HG03095 (cell line): ENCODE data around the gene SIK3.
"Not testable (repeated sequence)": the region's sequence is repeated elsewhere in the genome, so short reads cannot be mapped to it uniquely, and the experiment has no call there.

Experiments
- ATAC-seq: cut with Tn5 transposase; IDR thresholded peaks from one replicate; pipeline ENCODE4 v1.9.1; 2021; ENCODE audit warnings: moderate library complexity; ENCODE audit not compliant: unreplicated experiment

The SIK3 gene

DNA sequence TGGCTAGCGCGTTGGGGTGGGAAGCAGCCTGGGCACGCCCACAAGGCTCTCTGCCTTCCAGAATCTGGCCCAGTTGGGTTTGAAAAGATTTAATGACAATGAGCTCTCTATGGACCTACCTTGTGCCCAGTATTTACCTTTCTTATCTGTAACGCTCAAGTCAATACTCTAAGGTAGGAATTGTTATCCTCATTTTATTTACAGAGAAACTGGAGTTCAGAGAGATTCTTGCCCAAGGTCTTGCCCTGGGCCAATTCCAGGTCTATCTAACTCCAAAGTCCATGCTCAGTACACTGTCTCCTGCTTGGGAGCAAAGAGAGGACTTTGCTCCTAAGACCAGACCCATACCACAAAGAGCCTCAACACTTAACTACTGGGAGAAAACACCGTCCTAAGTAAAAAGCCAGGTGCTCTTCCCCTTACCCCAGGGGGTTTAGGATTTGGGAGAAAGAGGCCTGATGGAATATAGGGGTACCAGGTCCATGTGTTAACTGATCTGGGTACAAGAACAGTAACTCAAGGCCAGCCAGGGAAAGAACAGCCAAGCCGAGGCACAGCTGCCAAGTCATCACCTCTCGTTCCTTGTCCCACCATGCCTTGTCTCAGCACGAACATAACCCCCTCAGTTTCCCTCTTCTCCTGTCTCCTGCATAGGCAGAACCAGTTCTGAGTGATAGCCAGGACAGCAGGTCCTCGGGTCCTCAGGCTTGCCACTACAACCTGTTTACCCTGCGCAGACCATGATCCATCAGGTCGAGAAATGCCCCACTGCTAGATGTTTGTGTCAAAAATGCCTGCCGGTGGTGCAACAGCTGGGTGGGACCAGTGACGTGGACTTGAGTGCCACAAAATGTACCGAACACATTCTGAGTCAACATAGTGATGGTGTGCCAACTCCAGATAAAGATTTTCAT is 289.7 kb downstream of the SIK3 start:
- no peak for ATAC-seq

DNA sequence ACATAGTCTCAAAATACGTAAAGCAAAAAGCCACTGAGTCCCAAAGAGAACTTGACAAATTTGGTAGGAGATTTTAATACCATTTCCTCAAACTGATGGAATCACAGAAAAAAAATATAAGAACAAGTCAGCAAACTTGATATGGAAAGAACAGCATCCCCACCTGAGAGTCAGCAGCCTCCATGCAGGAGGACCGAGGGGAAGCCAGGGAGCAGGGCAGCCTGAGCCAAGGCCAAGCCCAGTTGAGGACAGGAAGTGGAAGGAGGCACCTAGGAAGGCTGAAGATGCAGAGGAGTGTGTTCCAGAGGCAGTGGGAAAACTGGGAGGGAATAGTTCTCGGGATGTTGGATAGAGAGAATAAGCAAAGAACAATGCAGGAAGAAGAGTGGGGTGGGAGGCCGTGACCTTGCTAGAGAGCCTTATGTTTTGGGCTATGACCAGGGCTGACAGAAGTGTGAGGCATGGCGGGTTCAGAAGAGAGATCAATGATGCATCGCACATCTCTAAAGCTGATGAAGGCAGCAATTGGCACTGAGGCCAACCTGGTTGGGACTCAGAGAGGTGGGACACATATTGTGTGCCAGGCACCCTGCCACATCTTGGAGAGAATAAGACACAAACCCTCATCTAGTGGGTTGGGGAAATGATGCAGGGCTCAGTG is 290.5 kb downstream of the SIK3 start:
- ATAC-seq: no peak

GRCh38 chr11:116804001-116804400 is 294.2 kb downstream of the SIK3 start:
- ATAC-seq: no peak

DNA sequence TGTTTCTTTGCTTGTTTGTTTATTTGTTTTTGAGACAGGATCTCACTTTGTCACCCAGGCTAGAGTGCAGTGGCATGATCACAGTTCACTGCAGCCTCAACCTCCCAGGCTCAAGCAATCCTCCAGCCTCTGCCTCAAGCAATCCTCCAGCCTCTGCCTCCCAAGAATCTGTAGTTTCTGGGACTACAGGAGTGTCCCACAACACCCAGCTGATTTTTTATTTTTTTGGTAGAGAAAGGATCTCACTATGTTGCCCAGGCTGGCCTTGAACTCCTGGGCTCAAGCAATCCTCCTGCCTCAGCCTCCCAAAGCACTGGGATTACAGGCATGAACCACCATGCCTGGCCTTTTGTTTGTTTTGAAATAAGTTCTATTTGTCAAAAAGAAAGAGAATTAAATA is 296.6 kb downstream of the SIK3 start:
- not testable (repeated sequence) for ATAC-seq

GRCh38 chr11:116800610-116801009 is 297.6 kb downstream of the SIK3 start:
- ATAC-seq: no peak

DNA sequence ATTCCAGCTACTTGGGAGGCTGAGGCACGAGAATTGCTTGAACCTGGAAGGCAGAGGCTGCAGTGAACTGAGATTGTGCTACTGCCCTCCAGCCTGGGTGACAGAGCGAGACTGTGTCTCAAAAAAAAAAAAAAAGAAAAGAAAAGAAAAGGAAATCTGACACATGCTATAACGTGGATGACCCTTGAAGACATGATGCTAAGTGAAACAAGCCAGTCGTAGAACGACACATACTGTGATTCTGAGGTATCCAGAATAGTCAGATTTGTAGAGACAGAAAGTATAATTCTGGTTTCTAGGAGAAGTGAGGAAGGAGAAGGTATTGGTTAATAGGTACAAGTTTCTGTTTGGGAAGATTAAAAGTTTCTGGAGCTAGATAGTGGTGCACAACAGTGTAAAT is 299.9 kb downstream of the SIK3 start:
- ATAC-seq: no peak

DNA sequence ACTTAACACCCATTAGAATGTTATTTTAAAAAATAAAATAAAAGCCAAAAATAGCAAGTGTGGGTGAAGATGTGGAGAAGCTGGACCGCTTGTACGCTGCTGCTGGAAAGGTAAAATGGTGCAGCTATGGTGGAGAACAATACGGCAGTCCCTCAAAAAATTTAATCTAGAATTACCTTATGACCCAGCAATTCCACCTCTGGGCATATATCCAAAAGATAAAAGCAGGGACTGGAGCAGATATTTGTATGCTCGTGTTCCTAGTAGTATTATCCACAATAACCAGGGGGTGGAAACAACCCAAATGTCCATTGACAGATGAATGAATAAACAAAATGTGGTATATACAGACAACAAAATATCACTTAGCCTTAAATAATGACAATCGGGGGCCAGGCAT is 300.4 kb downstream of the SIK3 start:
- ATAC-seq: no peak

DNA sequence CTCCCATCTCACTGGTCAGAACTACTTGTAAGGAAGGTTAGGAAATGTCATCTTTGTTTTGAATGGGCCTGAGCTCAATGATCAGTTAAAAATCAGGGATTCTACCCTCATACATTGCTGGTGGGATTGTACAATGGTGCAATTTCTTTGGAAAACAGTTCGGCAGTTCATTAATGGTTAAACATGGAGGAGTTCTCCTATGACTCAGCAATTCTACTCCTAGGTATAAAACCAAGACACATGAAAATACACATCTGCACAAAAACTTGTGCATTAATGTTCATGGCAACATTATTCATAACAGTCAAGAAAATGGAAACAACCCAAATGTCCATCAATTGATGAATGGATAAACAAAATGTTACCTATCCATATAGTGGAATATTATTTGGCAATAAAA is 301.7 kb downstream of the SIK3 start:
- ATAC-seq: no peak

DNA sequence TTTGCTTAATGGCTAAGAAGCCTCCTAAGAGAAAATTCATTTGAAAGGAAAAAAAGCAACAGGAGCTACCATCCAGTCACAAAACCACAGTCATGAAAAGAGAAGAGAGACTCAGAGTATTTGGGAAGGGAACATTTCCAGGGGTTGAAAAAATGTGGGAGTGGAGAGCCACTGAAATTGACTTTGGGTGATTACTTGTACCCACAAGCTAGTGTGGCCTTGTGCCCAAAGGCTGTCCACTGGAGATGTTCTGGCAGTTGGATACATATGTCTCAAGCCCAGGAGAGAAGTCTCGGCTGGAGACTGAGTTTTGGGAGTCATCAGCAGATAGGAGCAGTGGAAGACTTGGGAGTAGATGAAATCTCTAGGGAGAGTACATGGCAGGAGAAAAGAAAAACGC is 303.4 kb downstream of the SIK3 start:
- ATAC-seq: no peak

GRCh38 chr11:116793772-116794097 is 304.5 kb downstream of the SIK3 start:
- ATAC-seq: no peak
